Measurements from ENCODE around the gene GSKIP. TPM values are rescaled to one million over a fixed set of nuclear protein-coding genes. Genes with fewer than 3 reads are reported as not detected.

The GSKIP gene
- total RNA-seq, 1 donor from 2014 or later, result 17.5 TPM

- Histone ChIP-seq H3K4me1 (no peaks in the 10 kb centered on the region), H3K9me3 (no peaks in the 10 kb centered on the region), H3K27me3 (no peaks in the 10 kb centered on the region), H3K4me3 (no peak overlapping the region), H3K36me3 (no peaks in the 10 kb centered on the region), H3K27ac (no peak overlapping the region)
- intact Hi-C loops (cut with DNase I), result loop anchor here (10.0 kb wide), 1 partner anchor 364 kb away; the partner anchor contains the start of gene C14orf132
- TF ChIP-seq CTCF (IDR thresholded peaks at IDR 0.05), result no peak
- DNase-seq (ENCODE audit: low spot score in 2 of 2), result no peak
Observed at GRCh38 chr14:96398921-96399320, 35.6 kb downstream of the GSKIP start.

GRCh38 chr14:96399405-96399804, 36.1 kb downstream of the GSKIP start:
- DNase-seq (ENCODE audit: low spot score in 2 of 2), result no peak
- Histone ChIP-seq H3K27ac (no peak overlapping the region), H3K9me3 (no peaks in the 10 kb centered on the region), H3K4me3 (no peak overlapping the region), H3K4me1 (no peaks in the 10 kb centered on the region), H3K36me3 (no peaks in the 10 kb centered on the region), H3K27me3 (no peaks in the 10 kb centered on the region)
- no peak for TF ChIP-seq CTCF (IDR thresholded peaks at IDR 0.05)
- intact Hi-C loops (cut with DNase I), result loop anchor here (10.0 kb wide), 1 partner anchor 365 kb away; the partner anchor contains the start of gene C14orf132

DNA sequence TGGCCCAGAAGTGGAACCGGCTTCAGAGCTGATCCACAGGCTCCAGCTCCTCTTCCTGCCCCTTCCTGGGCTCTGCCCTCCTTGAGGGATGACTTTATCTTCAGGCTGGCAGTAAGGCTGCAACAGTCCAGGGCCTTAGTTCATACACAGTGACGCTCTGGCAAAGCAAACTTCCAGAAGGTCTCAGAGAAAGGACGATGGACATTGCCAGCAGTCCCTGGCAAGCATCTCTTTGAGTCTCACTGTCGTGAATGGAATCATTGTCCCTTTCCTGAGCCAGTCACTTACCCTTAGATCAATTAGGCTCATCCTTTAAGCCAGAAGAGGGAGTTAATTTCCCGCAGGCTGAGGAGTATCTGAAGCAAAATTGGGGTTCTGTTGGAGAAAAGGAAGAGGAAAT, 37.2 kb downstream of the GSKIP start:
- intact Hi-C loops (cut with DNase I), result no loop called here
- no peak for DNase-seq (ENCODE audit: low spot score in 2 of 2)
- Histone ChIP-seq H3K27ac (no peak overlapping the region), H3K4me3 (no peak overlapping the region), H3K27me3 (no peaks in the 10 kb centered on the region), H3K9me3 (no peaks in the 10 kb centered on the region), H3K36me3 (no peaks in the 10 kb centered on the region), H3K4me1 (no peaks in the 10 kb centered on the region)
- TF ChIP-seq CTCF (IDR thresholded peaks at IDR 0.05), result no peak

DNA sequence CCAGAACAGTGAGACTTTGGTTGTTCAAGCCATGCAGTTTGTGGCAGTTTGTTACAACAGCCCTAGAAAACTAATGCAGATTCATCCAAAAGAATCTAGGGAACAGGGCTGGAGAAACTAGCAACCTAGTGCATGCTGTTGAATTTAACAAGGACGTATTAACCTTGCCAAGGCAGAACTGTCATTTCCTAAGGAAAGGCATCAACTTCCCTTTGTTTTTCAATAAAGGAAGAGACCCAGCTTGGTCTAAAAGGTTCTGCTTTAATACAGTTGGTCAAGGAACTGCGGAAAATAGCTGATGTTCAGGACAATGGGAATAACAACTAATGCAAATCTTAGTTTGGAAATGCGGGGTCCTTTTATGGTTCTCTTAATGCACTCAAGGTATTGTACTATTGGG, 40.1 kb downstream of the GSKIP start:
- H3K27me3 ChIP-seq, result no peaks in the 10 kb centered on the region
- H3K27ac ChIP-seq, result no peak overlapping the region
- H3K4me1 ChIP-seq, result no peaks in the 10 kb centered on the region
- no peak overlapping the region for H3K4me3 ChIP-seq
- no peak for TF ChIP-seq CTCF (IDR thresholded peaks at IDR 0.05)
- intact Hi-C loops (cut with DNase I), result no loop called here
- H3K9me3 ChIP-seq, result no peaks in the 10 kb centered on the region
- no peak for DNase-seq (ENCODE audit: low spot score in 2 of 2)
- H3K36me3 ChIP-seq, result no peaks in the 10 kb centered on the region

GRCh38 chr14:96405677-96406076, 42.4 kb downstream of the GSKIP start:
- no peak overlapping the region for H3K27ac ChIP-seq
- no peaks in the 10 kb centered on the region for H3K9me3 ChIP-seq
- no peak for DNase-seq (ENCODE audit: low spot score in 2 of 2)
- no peak for TF ChIP-seq CTCF (IDR thresholded peaks at IDR 0.05)
- H3K4me3 ChIP-seq, result no peak overlapping the region
- no peaks in the 10 kb centered on the region for H3K27me3 ChIP-seq
- no peaks in the 10 kb centered on the region for H3K36me3 ChIP-seq
- intact Hi-C loops (cut with DNase I), result no loop called here
- no peaks in the 10 kb centered on the region for H3K4me1 ChIP-seq

DNA sequence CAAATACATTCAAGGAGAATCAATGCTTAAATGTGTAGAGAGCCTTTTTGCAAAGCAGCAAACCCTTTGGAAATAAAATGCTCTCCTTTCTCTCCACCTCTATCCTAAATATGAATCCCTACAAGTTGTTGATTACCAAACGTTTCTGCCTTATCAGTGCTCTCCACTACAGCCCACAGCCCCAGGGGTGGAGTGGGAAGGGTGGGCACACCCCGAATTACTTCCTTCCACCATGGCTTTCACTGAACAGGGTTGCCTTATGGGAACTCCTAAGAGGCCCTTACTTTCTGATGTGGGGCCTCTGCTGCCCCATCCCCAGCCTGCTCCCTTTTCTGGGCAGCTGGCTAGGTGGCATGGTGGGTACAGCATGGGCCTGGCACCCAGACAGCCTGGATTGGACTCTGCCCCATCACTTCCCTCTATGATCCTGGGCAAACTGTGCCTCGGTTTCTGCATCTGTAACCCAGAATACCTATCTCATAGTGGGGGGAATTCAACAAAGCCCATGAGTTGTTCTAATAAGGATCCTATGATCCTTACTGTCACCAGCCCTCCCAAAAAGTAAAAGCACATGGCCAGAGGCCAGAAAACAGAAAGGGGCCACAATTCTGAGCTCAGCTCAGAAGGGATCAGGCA, 44.7 kb downstream of the GSKIP start:
- Histone ChIP-seq H3K27ac (no peak overlapping the region), H3K27me3 (no peaks in the 10 kb centered on the region), H3K4me1 (no peaks in the 10 kb centered on the region), H3K9me3 (no peaks in the 10 kb centered on the region), H3K4me3 (no peak overlapping the region), H3K36me3 (no peaks in the 10 kb centered on the region)
- TF ChIP-seq CTCF (IDR thresholded peaks at IDR 0.05), result no peak
- no peak for DNase-seq (ENCODE audit: low spot score in 2 of 2)
- intact Hi-C loops (cut with DNase I), result no loop called here
